SJSA1 (cell line): ENCODE results near the gene ADGRA3. TPM values are rescaled to one million over a fixed set of nuclear protein-coding genes. Genes with fewer than 3 reads are reported as not detected.

Experiments
- total RNA-seq: library from RNA; depleted of rRNA; stranded (reverse); fragments of >200 nt; shearing (Covaris generic); gene quantifications from 2 replicates; pipeline ENCODE4 v1.2.3, GENCODE V29; 2014; rRNA removed

Gene ADGRA3
- total RNA-seq, 1 experiment from 2014 or later: 9.4 TPM

Other genes starting within 250 kb of the ADGRA3 start
- gene GBA3, start 176.9 kb upstream of the ADGRA3 start, total RNA-seq: not detected in 2 replicates